Glomerular visceral epithelial cell (primary cell): ENCODE results near the gene CYP1B1.
"Not testable (repeated sequence)": the region's sequence is repeated elsewhere in the genome, so short reads cannot be mapped to it uniquely, and the experiment has no call there.

Source experiments
- DNase-seq: peaks from one replicate; pipeline ENCODE4 v3.0.0-alpha.2; 2016; ENCODE audit errors: extremely low spot score

CYP1B1 gene

GRCh38 chr2:38033646-38034045, 42.3 kb downstream of the CYP1B1 start:
- DNase-seq: no peak

GRCh38 chr2:38032946-38033345, 43.0 kb downstream of the CYP1B1 start:
- no peak for DNase-seq

GRCh38 chr2:38030635-38031355, 45.2 kb downstream of the CYP1B1 start:
- DNase-seq: no peak

- DNase-seq: no peak
Measured at GRCh38 chr2:38029512-38029911, 46.4 kb downstream of the CYP1B1 start.

- no peak for DNase-seq
Measured at GRCh38 chr2:38028829-38029228, 47.1 kb downstream of the CYP1B1 start.

GRCh38 chr2:38026846-38027245, 49.1 kb downstream of the CYP1B1 start:
- DNase-seq: no peak

- DNase-seq: no peak
Measured at GRCh38 chr2:38021589-38021988, 54.4 kb downstream of the CYP1B1 start.

GRCh38 chr2:38020359-38021069, 55.4 kb downstream of the CYP1B1 start:
- not testable (repeated sequence) for DNase-seq

- DNase-seq: no peak
Measured at GRCh38 chr2:38017836-38018235, 58.1 kb downstream of the CYP1B1 start.
